Gastroesophageal sphincter (tissue), 3 donors: Measurements from ENCODE around the gene LCNL1.

Experiments
- CTCF ChIP-seq, 4 experiments: fragments of 200-600 bp in 2 of 4; fragments of 450-650 bp in 2 of 4; sonication (generic) in 1 of 4; IDR thresholded peaks; one replicate each; pipeline ENCODE4 v1.5.1; 2017 to 2019; ENCODE audit warnings: antibody characterized with exemption in 4 of 4, mild to moderate bottlenecking in 2 of 4, moderate library complexity in 2 of 4
- POLR2AphosphoS5 ChIP-seq: sonication (generic); formaldehyde crosslinking; IDR thresholded peaks from one replicate; pipeline ENCODE4 v1.6.1; 2017; ENCODE audit warnings: antibody characterized with exemption

- TF ChIP-seq POLR2AphosphoS5 (no peak), CTCF (IDR thresholded peaks at IDR 0.05) (no peak)
Measured at GRCh38 chr9:136940526-136941230, 42.1 kb upstream of the LCNL1 start.
